Forelimb muscle (tissue), 1 donor: ENCODE measurements around the gene BAIAP3. TPM values are rescaled to one million over a fixed set of nuclear protein-coding genes. Genes with fewer than 3 reads are reported as not detected.

Source experiments
- DNase-seq: peaks from one replicate; pipeline ENCODE4 v3.0.0-alpha.2; 2013; ENCODE audit warnings: low read depth
- polyA plus RNA-seq: library from polyadenylated mRNA; unstranded; fragments of 120-200 nt; gene quantifications from one replicate; pipeline ENCODE4 v1.2.1, GENCODE V29; 2013; ENCODE audit not compliant: insufficient read length

BAIAP3 gene
- polyA plus RNA-seq, 1 donor, result 0.65 TPM

DNA sequence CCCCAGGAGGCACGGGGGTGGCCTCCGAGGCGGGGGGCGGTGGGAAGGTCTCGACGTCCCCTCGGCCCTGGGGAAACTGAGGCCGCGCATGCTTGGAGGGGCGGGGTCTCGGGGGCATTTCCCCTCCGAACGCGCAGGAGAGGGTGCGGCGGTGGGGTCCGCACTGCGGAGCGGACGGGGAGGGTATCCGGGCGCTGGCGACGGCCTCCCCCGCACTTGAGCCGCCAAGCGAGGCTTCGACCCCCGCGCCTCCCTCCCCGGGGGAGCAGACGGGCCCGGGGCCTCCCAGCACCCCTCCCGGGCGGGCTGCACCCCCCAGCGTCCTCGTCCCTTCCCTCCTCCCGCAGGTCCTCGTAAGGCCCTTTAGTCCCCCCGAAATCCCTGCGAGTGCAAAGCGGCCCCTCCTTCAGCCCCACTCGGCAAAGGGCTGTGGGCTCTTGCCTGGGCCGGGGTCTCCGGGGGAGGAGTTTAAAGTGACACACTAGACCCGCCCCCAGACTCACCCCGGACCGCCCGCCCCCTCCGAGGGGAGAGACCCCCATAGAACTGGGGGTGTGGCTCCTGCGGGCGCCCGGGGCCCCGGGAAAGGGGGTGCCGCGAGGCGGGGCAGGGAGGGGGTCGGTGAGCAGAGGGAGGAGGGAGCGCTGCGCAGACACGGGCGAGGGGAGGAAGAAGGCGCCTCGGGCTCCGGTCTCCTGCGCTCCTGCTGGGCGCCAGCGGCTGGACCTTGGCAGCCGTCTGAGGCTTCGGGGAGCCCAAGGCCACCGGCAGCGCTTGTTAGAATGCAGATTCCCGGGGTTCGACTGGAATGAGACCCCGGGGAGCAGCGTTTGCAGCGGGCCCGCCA is 632 bp downstream of the BAIAP3 start:
- no peak for DNase-seq

DNA sequence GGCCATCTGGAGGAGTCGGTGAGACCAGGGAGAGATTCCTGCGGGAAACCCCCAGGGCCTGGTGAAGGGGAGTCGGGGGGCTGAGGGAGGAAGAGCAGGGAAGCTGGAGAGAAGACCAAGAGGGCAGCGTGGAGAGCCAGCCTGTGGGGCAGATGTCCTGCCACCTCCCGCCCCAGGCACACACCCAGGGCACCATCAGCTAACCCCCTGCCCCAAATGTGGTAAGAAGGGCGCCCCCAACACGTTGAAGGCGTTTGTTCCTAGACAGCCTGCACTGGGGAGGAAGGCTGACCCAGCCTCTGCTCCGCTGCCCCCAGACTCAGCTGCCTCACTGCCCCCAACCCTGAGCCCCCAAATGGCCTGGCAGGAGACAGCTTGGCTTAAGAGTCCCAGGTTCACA is 1.3 kb downstream of the BAIAP3 start:
- DNase-seq, result no peak

DNA sequence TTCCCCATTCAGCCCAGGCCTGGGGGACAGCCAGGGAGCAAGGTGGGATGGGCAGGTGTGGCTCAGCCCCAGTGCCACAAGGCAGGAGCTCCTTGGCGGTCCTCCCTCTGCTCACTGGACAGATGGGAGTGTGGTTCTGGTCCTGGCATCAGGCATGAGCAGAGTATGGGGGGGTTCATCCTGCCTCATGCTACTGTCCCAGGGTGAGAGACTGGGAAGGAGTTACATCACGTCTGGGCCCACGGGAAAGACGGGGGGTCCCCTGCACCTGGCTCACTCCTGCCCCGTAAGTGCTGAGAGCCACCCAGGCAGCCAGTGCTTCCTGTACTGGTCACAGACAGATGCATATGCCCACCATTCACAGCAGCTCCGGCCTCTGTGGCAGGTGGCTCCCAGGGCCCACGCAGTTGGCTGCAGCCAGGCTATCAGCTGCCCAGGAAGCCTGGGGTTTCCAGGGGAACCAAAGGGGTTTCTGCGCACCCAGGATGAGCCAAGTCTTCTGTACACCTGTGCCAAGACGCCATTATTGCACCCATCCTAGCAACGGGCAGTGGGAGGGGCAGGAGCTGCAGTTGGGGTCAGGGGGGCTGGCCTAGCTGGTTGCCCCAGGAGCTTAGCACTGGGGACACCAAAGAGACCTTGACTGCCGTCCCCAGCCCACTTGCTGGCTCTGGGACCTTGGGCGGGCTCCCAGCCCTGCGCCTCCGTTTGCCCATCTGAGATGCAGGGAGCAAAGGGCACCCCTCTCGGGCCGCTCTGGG is 1.9 kb downstream of the BAIAP3 start:
- no peak for DNase-seq

DNA sequence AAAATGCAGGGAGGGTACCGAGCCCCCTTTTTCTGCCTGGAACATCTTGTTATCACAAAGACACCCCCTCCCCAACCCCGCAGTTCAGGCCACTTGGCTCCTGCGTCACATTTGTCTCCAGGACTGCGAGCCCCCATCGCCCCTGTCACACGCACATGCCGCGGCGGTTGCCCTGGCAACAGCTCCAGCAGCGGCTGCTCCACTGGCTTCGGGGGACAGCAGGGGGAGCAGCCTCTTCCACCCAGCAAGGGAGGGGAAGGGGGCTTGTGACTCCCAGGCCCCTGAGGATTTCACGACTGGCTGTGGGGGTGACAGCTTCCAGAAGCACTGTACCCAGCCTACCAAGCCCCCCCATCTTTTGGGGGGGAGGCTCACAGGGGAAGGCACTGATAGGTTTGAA is 2.6 kb downstream of the BAIAP3 start:
- no peak for DNase-seq

DNA sequence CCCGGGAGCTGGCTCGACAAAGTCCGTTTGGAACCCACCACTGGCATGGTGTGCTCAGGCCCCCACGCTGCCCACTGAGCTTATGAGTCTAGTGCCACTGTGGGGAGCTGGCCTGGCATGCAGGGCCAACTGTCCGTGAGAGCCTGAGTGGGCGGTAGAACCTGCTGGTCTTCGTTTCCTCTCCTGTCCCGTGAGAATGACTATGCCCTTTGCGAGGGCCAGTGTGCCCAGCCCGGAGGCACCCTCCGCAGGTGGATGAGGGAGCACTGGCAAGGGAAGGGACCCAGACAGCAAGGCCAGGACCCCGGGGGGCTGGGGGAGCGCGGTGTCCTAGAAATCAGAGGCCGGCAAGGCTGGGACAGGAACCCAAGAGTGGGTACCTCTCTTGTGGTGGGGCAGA is 3.2 kb downstream of the BAIAP3 start:
- DNase-seq, result no peak

DNA sequence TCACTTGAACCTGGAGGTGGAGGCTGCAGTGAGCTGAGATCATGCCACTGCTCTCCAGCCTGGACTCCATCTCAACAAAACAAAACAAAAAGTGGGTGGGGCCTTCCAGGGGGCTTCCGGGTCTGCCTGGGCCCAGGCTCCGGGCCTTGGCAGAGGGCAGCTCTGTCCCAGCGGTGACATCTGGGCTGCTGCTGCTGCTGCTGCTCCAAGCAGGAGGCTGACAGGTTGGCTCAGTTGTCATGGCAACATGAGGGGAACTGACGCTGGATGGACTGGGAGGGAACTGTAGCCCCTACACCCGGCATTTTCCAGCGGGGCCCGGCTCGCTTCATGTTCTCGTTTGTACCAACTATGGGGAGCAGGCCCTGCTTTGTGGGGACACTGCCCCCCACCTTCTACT is 4.0 kb downstream of the BAIAP3 start:
- DNase-seq, result no peak

DNA sequence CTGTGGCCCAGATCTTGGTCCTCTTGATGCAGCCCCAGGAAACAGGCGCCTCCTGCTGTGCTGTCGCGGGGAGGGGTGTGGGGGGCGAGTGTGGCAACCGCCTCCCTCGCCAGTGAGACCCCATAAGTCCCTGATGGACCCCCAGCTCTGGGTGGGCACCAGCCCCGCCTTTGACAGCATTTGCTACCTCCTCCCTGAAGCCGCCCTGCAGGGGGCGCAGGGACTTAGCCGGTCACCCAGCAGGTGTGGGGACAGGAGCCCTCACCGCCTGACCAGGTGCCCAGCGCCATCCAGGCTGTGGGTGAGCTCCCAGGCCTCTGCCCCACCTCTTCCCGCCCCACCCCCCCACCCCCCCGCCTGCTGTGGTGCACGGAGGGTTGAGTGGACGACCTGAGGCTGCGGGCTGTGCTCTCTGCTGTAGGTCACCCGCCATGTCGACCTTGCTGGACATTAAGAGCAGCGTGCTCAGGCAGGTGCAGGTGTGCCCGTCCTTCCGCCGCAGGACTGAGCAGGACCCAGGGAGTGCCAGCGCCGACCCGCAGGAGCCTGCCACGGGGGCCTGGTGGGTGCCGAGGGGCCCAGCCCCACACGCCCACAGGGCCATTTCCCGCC is 4.8 kb downstream of the BAIAP3 start:
- DNase-seq, result no peak

DNA sequence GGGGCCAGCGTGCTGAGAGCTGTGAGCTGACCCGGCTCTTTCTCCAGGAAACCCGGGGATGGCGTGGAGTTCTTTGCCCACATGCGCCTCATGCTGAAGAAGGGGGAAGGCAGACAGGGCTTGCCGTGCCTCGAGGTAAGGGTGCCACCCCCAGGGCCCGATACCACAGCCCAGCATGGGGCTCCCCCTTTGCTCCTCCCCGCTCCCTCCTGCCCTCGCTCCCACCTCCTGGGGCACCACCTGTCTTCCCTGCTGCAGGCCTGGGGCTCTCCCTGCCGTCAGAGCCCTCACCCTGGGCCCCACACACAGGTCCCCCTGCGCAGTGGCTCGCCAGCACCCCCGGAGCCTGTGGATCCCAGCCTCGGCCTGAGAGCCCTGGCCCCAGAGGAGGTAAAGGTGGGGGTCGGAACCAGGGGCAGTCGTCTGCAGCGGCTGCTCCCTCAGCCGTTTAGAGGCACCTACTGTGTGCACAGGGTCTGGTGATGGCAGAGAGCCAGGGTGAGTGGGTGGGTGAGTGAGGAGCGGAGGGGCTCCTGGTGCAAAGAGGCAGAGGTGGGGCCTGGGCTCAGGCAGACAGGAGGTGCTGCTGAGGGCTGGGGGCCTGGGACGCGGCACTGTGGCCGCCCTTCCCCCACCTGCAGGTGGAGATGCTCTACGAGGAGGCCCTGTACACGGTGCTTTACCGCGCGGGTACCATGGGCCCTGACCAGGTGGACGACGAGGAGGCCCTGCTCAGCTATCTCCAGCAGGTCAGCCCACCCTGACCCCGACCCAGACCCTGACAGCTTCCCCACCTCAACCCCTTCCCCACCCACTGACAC is 5.6 kb downstream of the BAIAP3 start:
- DNase-seq, result no peak

DNA sequence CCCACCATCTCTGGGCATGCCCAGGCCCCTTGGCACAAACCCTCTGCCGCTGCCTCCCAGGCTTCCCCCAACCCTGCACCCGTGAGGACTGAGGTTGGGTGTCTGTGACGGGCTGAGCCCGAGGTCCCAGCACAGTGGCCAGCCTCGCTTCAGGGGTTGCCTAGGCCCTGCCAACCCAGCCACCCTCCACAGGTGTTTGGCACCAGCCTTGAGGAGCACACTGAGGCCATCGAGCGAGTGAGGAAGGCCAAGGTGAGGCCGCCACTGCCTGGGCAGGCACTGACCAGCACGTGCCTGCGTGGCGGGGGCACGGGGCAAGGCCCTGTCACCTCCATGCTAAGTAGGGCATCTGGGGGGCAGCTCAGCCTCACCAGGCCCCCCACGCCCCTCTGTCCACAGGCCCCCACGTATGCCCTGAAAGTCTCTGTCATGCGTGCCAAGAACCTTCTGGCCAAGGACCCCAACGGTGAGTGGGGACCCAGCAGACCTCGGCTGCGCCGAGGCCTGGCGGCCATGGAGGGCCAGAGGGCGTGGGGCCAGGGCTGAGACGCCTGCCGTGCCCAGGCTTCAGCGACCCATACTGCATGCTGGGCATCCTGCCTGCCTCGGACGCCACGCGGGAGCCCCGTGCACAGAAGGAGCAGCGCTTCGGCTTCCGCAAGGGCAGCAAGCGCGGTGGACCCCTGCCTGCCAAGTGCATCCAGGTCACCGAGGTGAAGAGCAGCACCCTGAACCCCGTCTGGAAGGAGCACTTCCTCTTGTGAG is 7.5 kb downstream of the BAIAP3 start:
- DNase-seq, result no peak

DNA sequence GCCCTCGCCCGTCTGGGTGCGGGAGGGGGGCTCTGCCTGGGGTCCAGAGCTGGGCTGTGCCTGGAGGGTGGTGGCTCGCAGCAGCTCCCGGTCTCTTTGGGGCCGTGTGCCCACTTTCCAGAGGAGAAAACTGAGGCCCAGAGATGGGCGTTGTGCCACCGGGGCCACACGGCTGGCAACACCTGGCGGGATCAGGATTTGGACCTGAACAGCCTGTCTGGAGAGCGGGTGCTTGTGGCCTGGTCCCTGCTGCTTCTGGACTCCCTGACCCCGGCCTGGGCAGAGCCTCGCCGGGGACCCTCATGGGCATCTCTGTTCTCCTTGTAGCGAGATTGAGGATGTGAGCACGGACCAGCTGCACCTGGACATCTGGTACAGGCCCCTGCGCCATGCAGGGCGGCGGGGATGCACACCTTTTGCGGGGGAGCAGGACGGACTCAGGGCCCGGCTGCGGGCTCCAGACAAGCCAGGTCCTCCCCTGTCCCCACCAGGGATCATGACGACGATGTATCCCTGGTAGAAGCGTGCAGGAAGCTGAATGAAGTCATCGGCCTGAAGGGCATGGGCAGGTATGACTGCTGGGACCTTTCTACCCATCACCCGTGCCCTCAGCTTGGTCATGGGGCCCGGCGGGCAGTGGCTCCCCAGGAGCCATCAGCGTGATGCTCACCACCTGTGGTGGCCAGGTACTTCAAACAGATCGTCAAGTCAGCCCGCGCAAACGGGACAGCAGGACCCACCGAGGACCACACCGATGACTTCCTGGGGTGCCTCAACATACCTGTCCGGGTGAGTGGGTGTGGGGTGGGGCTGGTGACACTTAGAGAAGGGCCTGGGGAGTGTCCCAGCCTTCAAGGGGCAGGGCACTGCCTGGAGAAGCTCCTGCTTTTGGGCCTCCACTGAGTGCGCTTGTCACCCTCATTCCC is 8.3 kb downstream of the BAIAP3 start:
- DNase-seq, result no peak

DNA sequence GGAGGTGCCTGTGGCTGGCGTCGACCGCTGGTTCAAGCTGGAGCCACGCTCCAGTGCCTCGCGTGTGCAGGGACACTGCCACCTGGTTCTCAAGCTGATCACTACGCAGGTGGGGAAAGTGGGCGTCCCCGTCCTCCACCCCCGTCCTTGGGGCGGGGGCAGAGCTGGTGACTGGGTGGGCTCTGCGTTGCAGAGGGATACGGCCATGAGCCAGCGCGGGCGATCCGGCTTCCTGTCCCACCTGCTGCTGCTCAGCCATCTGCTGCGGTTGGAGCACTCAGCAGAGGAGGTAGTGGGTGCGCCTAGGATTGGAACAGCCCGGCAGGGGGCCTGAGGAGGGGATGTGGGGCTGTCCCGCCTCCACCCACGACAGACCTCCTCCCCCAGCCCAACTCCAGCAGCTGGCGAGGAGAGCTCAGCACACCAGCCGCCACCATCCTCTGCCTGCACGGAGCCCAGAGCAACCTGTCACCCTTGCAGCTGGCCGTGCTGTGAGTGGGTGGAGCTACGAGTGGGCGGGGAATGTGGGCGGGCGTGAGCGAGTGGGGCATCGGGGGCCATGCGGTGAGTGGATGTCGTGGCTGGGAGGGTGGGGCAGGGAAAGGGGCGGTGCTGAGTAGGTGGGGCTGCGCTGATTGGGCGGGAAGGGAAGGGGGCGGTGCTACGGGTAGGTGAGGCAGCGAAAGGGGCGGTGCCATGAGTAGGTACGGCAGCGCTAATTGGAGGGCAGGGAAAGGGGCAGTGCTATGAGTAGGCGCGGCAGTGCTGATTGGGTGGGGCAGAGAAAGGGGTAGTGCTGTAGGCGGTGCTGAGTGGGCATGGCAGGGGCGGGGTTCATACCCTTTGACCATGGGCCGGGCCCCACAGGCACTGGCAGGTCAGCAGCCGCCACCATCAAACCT is 9.3 kb downstream of the BAIAP3 start:
- no peak for DNase-seq

DNA sequence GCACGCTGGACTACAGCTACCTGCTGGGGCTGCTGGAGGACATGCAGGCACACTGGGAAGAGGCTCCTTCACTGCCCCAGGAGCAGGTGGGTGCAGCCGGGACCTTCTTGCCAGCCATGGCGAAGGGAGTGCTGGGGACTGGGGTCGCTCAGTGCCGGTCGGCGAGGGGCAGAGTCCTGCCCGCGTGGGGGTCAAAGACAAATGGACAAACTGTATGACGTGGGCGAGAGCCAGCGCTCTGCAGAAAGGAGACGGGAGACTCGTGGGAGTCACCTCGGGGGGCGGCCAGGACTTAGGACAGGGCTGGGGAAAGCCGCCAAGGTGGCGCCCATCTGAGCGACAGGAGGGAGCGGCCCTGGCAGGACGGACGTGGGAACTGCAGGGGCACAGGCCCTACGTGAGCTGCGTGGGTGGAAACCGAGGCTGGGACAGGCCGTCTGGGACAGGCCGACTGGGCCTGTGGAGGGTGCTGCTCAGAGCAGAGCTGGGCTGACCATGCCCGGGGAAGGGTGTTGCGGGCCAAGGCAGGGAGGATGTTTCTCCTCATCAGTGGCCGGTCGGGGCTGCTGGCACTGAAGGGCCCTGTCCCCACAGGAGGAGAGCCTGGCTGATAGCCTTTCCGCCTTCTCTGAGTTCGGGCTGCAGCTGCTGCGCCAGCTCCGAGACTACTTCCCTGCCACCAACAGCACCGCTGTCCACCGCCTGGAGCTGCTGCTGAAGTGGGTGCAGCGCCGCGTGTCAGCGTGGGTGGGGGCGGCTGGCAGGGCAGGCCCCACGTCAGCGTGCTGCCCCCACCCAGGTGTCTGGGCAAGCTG is 10.2 kb downstream of the BAIAP3 start:
- no peak for DNase-seq

DNA sequence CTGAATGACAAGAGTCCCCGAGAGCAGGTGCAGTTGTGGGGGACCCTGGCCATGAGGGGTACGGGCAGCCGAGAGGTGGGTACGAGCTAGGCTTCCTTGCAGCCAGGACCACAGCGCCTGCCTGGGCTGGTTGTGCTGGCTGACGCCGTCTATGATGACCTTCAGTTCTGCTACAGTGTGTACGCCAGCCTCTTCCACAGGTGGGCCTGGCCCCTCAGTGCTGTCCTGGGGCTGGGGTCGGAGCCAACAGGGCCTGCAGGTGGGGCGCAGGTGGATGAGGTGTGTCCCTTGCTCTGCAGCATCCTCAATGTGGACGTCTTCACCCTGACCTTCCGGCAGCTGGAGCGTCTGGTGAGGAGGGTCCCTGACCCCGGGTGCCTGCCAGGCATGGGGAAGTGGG is 11.1 kb downstream of the BAIAP3 start:
- DNase-seq, result no peak

DNA sequence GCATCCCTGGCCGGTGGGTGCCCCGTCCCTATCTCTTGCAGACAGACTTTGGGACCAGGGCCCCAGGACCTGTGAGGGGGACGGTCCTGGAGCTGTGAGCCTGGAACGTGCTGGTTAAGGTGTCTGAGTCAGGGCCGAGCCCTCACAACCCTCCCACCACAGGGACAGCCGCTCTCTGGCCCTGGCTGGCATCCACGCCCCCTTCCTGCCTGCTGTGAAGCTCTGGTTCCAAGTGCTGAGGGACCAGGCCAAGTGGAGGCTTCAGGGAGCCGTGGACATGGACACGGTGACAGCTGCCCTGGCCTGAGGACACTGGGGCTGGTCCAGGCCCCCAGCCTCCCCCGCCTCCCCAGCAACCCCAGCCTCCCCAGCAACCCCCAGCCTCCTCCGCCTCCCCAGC is 11.6 kb downstream of the BAIAP3 start:
- no peak for DNase-seq

DNA sequence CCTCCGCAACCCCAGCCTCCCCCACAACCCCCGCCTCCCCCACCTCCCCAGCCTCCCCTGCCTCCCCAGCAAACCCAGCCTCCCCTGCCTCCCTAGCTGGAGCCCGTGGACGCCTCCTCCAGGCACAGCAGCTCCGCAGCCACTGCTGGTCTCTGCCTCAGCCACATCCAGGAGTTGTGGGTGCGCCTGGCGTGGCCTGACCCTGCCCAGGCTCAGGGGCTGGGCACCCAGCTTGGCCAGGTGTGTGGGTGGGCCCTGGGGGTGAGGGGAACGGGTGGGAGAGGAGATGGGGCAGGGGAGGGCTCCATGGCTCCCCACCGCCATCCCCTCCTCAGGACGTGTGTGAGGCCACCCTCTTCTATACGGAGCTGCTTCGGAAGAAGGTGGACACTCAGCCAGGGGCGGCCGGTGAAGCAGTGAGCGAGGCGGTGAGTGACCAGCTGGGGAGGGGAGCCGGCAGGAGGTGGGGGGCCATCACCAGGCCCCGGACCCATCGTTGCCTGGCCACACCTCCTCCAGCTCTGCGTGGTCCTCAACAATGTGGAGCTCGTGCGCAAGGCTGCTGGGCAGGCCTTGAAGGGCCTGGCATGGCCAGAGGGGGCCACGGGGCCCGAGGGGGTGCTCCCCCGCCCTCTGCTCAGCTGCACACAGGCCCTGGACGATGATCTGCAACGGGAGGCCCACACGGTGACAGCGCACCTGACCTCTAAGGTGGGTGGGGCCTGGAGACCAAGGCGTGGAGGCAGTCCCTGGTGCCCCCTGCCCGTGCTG is 12.4 kb downstream of the BAIAP3 start:
- DNase-seq, result no peak

DNA sequence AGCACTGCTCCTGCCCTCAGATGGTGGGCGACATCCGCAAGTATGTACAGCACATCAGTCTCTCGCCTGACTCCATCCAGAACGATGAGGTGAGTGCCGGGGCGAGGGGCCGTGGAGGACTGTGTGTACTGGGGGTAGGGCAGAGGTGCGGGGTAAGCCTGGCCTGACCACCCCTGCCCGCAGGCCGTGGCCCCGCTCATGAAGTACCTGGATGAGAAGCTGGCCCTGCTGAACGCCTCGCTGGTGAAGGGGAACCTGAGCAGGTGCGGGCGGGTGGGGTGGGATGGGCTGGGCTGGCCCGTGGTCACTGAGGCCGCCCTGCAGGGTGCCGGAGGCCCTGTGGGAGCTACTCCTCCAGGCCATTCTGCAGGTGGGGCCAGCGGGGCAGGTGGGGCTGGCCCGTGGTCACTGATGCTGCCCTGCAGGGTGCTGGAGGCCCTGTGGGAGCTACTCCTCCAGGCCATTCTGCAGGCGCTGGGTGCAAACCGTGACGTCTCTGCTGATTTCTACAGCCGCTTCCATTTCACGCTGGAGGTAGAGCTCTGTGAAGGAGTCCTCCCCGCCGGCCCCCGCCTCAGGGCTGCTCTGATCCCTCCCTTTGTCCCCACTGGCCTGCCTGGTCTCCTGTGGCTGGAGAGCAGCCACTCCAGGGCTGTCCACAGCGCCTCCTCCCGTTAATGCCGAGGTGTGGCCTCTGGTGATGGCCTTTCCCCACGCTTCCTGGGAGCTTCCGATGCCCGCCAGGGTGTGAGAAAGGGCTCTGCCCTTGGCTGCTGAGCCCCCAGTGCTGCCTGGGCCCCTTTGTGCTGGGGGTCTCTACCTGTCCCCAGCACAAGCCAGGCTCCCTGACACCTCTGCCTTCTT is 13.2 kb downstream of the BAIAP3 start:
- no peak for DNase-seq
